PC-3 (cell line): ENCODE data around the gene TTLL9.

Experiments used
- CTCF ChIP-seq: fragments of 300-600 bp; sonication (generic); conservative IDR thresholded peaks from 2 replicates; pipeline ENCODE4 v1.5.1; 2017; ENCODE audit warnings: antibody characterized with exemption, low read depth, mild to moderate bottlenecking, low read length
- EZH2 ChIP-seq: fragments of 300-600 bp; sonication (generic); IDR thresholded peaks from one replicate; pipeline ENCODE4 v1.6.1; 2017; ENCODE audit warnings: antibody characterized with exemption, mild to moderate bottlenecking, low read length; ENCODE audit not compliant: unreplicated experiment

GRCh38 chr20:31879143-31879987 is 8.9 kb downstream of the TTLL9 start:
- TF ChIP-seq CTCF = no peak
- no peak for TF ChIP-seq EZH2
